ENCODE data around the gene EPS8.
A peak's percentile ranks its signal among the peaks of the same experiment; 100 is the strongest.

The EPS8 gene

DNA sequence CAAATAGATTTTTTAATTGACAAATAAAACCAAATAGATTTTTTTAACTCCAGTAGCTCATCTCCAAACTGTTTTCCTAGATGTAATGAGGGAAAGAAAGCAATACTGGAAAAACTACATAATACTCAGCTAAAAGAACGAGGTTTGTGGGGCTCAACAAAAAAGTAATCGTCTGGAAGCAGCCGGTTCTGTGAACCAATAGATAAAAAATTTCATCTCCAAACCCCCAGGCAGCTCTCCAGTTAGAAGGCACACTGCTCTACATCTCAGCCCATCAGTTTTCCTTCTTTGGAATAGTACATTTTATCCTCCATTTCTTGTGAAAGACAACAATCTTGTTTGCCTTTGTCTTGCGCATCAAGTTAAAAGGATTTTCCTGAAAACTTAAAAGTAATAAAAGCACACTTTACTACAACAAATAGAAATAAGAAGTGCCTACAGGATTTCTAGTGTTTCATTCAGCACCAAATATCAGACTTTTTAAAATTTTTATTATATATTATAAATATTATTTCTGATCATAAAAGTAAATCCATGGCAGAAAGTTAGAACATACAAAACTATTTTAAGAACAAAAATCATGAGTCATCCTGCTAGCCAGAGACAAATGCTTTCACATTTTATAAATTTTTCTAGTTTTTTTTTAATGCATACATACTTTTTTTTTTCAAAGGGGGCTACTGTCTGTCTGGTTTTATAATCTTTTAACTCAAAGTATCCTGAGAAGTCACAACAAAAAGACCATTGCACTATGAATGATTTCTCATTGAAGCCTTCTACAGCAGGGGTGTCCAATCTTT lies 67.7 kb downstream of the EPS8 start:
- no peak overlapping the region for H3K4ac ChIP-seq (ENCODE audit: low read depth in 1 of 2, low read length in 2 of 2)
- H2BK12ac ChIP-seq (ENCODE audit: low read length in 2 of 2) = no peak overlapping the region
- H3K23ac ChIP-seq (ENCODE audit: low read length in 2 of 2) = no peak overlapping the region
- H4K8ac ChIP-seq (ENCODE audit: low read length) = no peak overlapping the region
- H2BK15ac ChIP-seq (ENCODE audit: low read depth, poor library complexity, severe bottlenecking) = no peak overlapping the region
- no peak overlapping the region for H2AK5ac ChIP-seq (ENCODE audit: low read length, severe bottlenecking)
- no peaks in the 10 kb centered on the region for H3K27me3 ChIP-seq (ENCODE audit: control insufficient read depth in 1 of 2, insufficient read depth in 1 of 2, low read length in 2 of 2)
- peaks cover 6% of the 10 kb centered on the region for H3K79me1 ChIP-seq (replicated peaks; ENCODE audit: low read length, poor library complexity, severe bottlenecking)
- WGBS = 94% methylated on average over 4 of the region's 4 CpGs
- H3K14ac ChIP-seq (ENCODE audit: low read length in 2 of 2) = no peak overlapping the region
- H3K18ac ChIP-seq (ENCODE audit: low read depth in 1 of 2, low read length in 2 of 2) = no peak overlapping the region
- no peak overlapping the region for H2BK5ac ChIP-seq (ENCODE audit: low read depth, low read length, poor library complexity, severe bottlenecking)
- peak overlapping the region; percentile 82 for H3K9ac ChIP-seq (ENCODE audit: low read length)
- H3K27ac ChIP-seq (ENCODE audit: low read length, poor library complexity, severe bottlenecking) = peak overlapping the region; percentile 35
- no peak overlapping the region for H4K91ac ChIP-seq (ENCODE audit: low read length)
- H3K36me3 ChIP-seq (ENCODE audit: control insufficient read depth in 1 of 2, insufficient read depth in 2 of 2, low read depth in 1 of 2, low read length in 2 of 2) = peaks cover 0 to 6% of the 10 kb centered on the region in 2 experiments
- H2AFZ ChIP-seq (ENCODE audit: low read depth, low read length) = no peak overlapping the region
- no peaks in the 10 kb centered on the region for H3K4me1 ChIP-seq (ENCODE audit: control insufficient read depth, insufficient read depth, low read depth, low read length)
- DNase-seq = no peak
- no peak overlapping the region for H3K4me2 ChIP-seq (ENCODE audit: low read length, poor library complexity, severe bottlenecking)
- no peak overlapping the region for H2BK120ac ChIP-seq (ENCODE audit: low read depth, low read length)
- peak overlapping the region in 1 of 2 experiments; percentile 19 for H3K4me3 ChIP-seq (ENCODE audit: insufficient read depth in 1 of 2, low read depth in 1 of 2, low read length in 2 of 2)
- no peaks in the 10 kb centered on the region for H3K9me3 ChIP-seq (ENCODE audit: control insufficient read depth, low read length)

DNA sequence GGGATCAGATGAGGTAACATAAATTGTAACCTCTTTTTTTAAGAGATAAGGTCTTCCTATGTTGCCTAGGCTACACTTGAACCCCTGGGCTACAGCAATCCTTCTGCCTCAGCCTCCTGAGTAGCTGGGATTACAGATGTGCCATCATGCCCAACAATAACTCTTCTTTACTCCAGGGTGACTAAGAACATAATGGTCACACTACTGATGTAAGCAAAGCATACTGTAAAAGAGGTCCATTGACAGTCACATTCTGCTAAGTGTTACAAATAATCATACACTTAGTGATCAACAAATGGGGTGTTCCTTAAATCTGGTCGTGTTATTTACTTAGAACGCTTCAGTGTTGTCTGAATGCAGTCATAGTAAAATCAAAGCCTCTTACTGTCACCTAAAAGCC lies 68.9 kb downstream of the EPS8 start:
- Histone ChIP-seq H3K4ac (ENCODE audit: low read depth in 1 of 2, low read length in 2 of 2) (no peak overlapping the region), H2BK15ac (ENCODE audit: low read depth, poor library complexity, severe bottlenecking) (peak overlapping the region; percentile 48), H3K14ac (ENCODE audit: low read length in 2 of 2) (no peak overlapping the region), H4K91ac (ENCODE audit: low read length) (no peak overlapping the region), H3K23ac (ENCODE audit: low read length in 2 of 2) (no peak overlapping the region), H3K4me3 (ENCODE audit: insufficient read depth in 1 of 2, low read depth in 1 of 2, low read length in 2 of 2) (no peak overlapping the region), H2AFZ (ENCODE audit: low read depth, low read length) (no peak overlapping the region), H3K27ac (ENCODE audit: low read length, poor library complexity, severe bottlenecking) (no peak overlapping the region), H4K8ac (ENCODE audit: low read length) (no peak overlapping the region), H3K18ac (ENCODE audit: low read depth in 1 of 2, low read length in 2 of 2) (peak overlapping the region in 1 of 2 experiments; percentile 54), H3K27me3 (ENCODE audit: control insufficient read depth in 1 of 2, insufficient read depth in 1 of 2, low read length in 2 of 2) (no peaks in the 10 kb centered on the region), H3K4me1 (ENCODE audit: control insufficient read depth, insufficient read depth, low read depth, low read length) (no peaks in the 10 kb centered on the region), H2BK5ac (ENCODE audit: low read depth, low read length, poor library complexity, severe bottlenecking) (no peak overlapping the region), H2AK5ac (ENCODE audit: low read length, severe bottlenecking) (no peak overlapping the region), H3K79me1 (replicated peaks; ENCODE audit: low read length, poor library complexity, severe bottlenecking) (peaks cover 6% of the 10 kb centered on the region), H2BK120ac (ENCODE audit: low read depth, low read length) (no peak overlapping the region), H3K9ac (ENCODE audit: low read length) (peak overlapping the region; percentile 82), H3K9me3 (ENCODE audit: control insufficient read depth, low read length) (no peaks in the 10 kb centered on the region), H3K36me3 (ENCODE audit: control insufficient read depth in 1 of 2, insufficient read depth in 2 of 2, low read depth in 1 of 2, low read length in 2 of 2) (peaks cover 0 to 6% of the 10 kb centered on the region in 2 experiments), H2BK12ac (ENCODE audit: low read length in 2 of 2) (no peak overlapping the region), H3K4me2 (ENCODE audit: low read length, poor library complexity, severe bottlenecking) (no peak overlapping the region)
- WGBS = 70% methylated on average over 2 of the region's 2 CpGs
- DNase-seq = peak; percentile 47

DNA sequence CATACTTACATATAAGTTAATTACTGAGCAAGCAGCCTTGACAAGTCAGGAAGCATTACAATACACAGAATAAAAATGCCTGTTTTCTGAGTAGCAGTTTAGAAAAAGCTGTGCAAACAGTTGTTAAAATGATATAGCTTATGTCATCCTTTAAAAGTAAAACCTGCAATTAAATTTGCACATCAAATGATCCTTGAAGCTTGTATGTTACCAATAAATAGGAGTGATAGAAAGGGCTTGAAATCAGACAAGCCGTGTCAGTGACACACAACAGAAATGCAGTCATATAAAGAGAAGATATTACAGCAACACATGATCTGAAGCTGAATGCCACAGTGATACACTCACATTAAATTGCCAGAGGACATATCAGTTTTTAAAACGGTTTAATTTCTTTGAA lies 70.0 kb downstream of the EPS8 start:
- Histone ChIP-seq H2BK15ac (ENCODE audit: low read depth, poor library complexity, severe bottlenecking) (no peak overlapping the region), H3K23ac (ENCODE audit: low read length in 2 of 2) (no peak overlapping the region), H3K18ac (ENCODE audit: low read depth in 1 of 2, low read length in 2 of 2) (no peak overlapping the region), H3K36me3 (ENCODE audit: control insufficient read depth in 1 of 2, insufficient read depth in 2 of 2, low read depth in 1 of 2, low read length in 2 of 2) (peaks cover 0 to 3% of the 10 kb centered on the region in 2 experiments), H2BK5ac (ENCODE audit: low read depth, low read length, poor library complexity, severe bottlenecking) (no peak overlapping the region), H3K14ac (ENCODE audit: low read length in 2 of 2) (no peak overlapping the region), H2AFZ (ENCODE audit: low read depth, low read length) (no peak overlapping the region), H2AK5ac (ENCODE audit: low read length, severe bottlenecking) (no peak overlapping the region), H3K4me3 (ENCODE audit: insufficient read depth in 1 of 2, low read depth in 1 of 2, low read length in 2 of 2) (no peak overlapping the region), H3K9ac (ENCODE audit: low read length) (peak overlapping the region; percentile 53), H4K91ac (ENCODE audit: low read length) (no peak overlapping the region), H3K27ac (ENCODE audit: low read length, poor library complexity, severe bottlenecking) (no peak overlapping the region), H2BK120ac (ENCODE audit: low read depth, low read length) (no peak overlapping the region), H3K27me3 (ENCODE audit: control insufficient read depth in 1 of 2, insufficient read depth in 1 of 2, low read length in 2 of 2) (no peaks in the 10 kb centered on the region), H4K8ac (ENCODE audit: low read length) (no peak overlapping the region), H2BK12ac (ENCODE audit: low read length in 2 of 2) (no peak overlapping the region), H3K79me1 (replicated peaks; ENCODE audit: low read length, poor library complexity, severe bottlenecking) (peaks cover 5% of the 10 kb centered on the region), H3K4me1 (ENCODE audit: control insufficient read depth, insufficient read depth, low read depth, low read length) (peaks cover 2% of the 10 kb centered on the region), H3K9me3 (ENCODE audit: control insufficient read depth, low read length) (no peaks in the 10 kb centered on the region), H3K4me2 (ENCODE audit: low read length, poor library complexity, severe bottlenecking) (no peak overlapping the region), H3K4ac (ENCODE audit: low read depth in 1 of 2, low read length in 2 of 2) (no peak overlapping the region)
- WGBS = 100% methylated on average over 1 of the region's 2 CpGs
- DNase-seq = no peak

DNA sequence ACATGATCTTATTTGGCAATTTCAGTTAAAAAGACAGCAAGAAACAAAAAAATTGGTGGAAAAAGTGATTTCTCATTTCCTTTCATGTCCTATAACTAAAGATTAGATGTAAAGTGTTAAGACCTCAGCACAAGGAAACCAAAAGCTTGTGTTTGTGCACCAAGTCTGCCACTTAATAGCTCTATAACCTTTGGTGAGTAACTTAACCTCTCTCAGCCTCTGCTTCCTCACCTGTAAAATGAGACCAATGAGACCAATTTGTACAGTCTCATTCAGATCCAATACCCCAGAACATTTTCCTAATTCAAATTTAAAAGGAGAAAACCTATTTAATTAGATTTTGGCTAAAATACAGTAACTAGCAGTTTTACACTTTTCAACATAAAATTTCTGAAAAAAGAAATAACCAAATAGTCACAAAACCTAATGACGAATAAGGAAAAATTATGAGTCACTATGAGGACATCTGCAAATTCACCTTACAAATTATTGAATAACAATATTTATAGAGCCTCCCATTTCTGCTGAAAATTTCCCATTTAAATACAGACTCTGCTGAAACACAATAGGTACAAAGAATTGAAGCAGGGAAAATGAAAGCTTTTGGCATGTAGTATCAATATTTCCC lies 71.1 kb downstream of the EPS8 start:
- peaks cover 4% of the 10 kb centered on the region for H3K79me1 ChIP-seq (replicated peaks; ENCODE audit: low read length, poor library complexity, severe bottlenecking)
- no peak overlapping the region for H3K4me2 ChIP-seq (ENCODE audit: low read length, poor library complexity, severe bottlenecking)

More for the DNA sequence above, 71.1 kb downstream of the EPS8 start:
- Histone ChIP-seq H2AK5ac (ENCODE audit: low read length, severe bottlenecking) (no peak overlapping the region), H3K14ac (ENCODE audit: low read length in 2 of 2) (no peak overlapping the region), H2AFZ (ENCODE audit: low read depth, low read length) (no peak overlapping the region), H2BK120ac (ENCODE audit: low read depth, low read length) (no peak overlapping the region), H3K18ac (ENCODE audit: low read depth in 1 of 2, low read length in 2 of 2) (no peak overlapping the region), H3K36me3 (ENCODE audit: control insufficient read depth in 1 of 2, insufficient read depth in 2 of 2, low read depth in 1 of 2, low read length in 2 of 2) (peaks cover 0 to 3% of the 10 kb centered on the region in 2 experiments), H2BK12ac (ENCODE audit: low read length in 2 of 2) (no peak overlapping the region), H3K4me1 (ENCODE audit: control insufficient read depth, insufficient read depth, low read depth, low read length) (peaks cover 3% of the 10 kb centered on the region), H3K23ac (ENCODE audit: low read length in 2 of 2) (no peak overlapping the region), H3K9me3 (ENCODE audit: control insufficient read depth, low read length) (no peaks in the 10 kb centered on the region), H3K4ac (ENCODE audit: low read depth in 1 of 2, low read length in 2 of 2) (no peak overlapping the region), H3K27ac (ENCODE audit: low read length, poor library complexity, severe bottlenecking) (no peak overlapping the region), H4K91ac (ENCODE audit: low read length) (no peak overlapping the region), H2BK15ac (ENCODE audit: low read depth, poor library complexity, severe bottlenecking) (no peak overlapping the region), H2BK5ac (ENCODE audit: low read depth, low read length, poor library complexity, severe bottlenecking) (no peak overlapping the region), H4K8ac (ENCODE audit: low read length) (no peak overlapping the region), H3K9ac (ENCODE audit: low read length) (peak overlapping the region; percentile 53), H3K27me3 (ENCODE audit: control insufficient read depth in 1 of 2, insufficient read depth in 1 of 2, low read length in 2 of 2) (no peaks in the 10 kb centered on the region), H3K4me3 (ENCODE audit: insufficient read depth in 1 of 2, low read depth in 1 of 2, low read length in 2 of 2) (no peak overlapping the region)
- no peak for DNase-seq
- WGBS = 100% methylated on average over 1 of the region's 1 CpG

Data from mesenchymal stem cell (in vitro differentiated cells and primary cell).